GM12878 (cell line): ENCODE data around the gene SLC6A3. TPM values are rescaled to one million over a fixed set of nuclear protein-coding genes. Genes with fewer than 3 reads are reported as not detected.

ENCODE experiments used
- ATAC-seq: fragments of 200-7000 bp; cut with Tn5 transposase; 3 replicates; pipeline ENCODE4 v1.9.1; 2020; ENCODE audit warnings: mild to moderate bottlenecking, moderate library complexity
- BruUV-seq: library from RNA; stranded (reverse); fragments of 400-500 nt; replicated peaks from 2 replicates; lab custom pipeline; 2021; lab: Mats Ljungman, UMichigan
- CTCF ChIA-PET: fragments of 300-600 bp; sonication (Branson Sonifier 250); formaldehyde crosslinking; extraction: SDS; loops from one replicate; lab custom pipeline; 2021; ENCODE audit warnings: inconsistent platforms; lab: Yijun Ruan, JAX
- POLR2A ChIA-PET: fragments of 350-600 bp; formaldehyde crosslinking; extraction: SDS; loops from one replicate; lab custom pipeline; 2021; ENCODE audit warnings: inconsistent platforms; lab: Charles Lee
- RAD21 ChIA-PET: fragments of 300-600 bp; sonication (Branson Sonifier 250); formaldehyde crosslinking; loops from one replicate; lab custom pipeline; 2023; ENCODE audit warnings: antibody characterized with exemption; ENCODE audit not compliant: unreplicated experiment; lab: Charles Lee
- SMC1A ChIA-PET: fragments of 300-600 bp; sonication (Branson Sonifier 250); formaldehyde crosslinking; loops from one replicate; lab custom pipeline; 2023; ENCODE audit not compliant: unreplicated experiment, uncharacterized antibody; lab: Charles Lee
- DNase-seq: peaks from one replicate; pipeline ENCODE4 v3.0.0-alpha.2; 2011; ENCODE audit warnings: low read depth, low spot score
- FAIRE-seq: peaks from 3 replicates; lab custom pipeline; 2011; peaks lifted over from hg19 to GRCh38; lab: Jason Lieb, UNC
- H2AFZ ChIP-seq: 2 replicates; pipeline ENCODE4 v1.6.0; 2011; ENCODE audit warnings: low read depth, low read length, control low read depth; ENCODE audit not compliant: control insufficient read depth
- H3K27ac ChIP-seq: 2 replicates; pipeline ENCODE4 v1.5.1; 2011; ENCODE audit warnings: control low read depth; ENCODE audit not compliant: control insufficient read depth, insufficient read depth
- H3K27me3 ChIP-seq, 2 experiments: replicated peaks in 1 of 2; 2 replicates each; pipeline versions ENCODE4 v1.6.0 to v1.6.1; 2011; ENCODE audit warnings: low read length in 1 of 2; ENCODE audit not compliant: control insufficient read depth in 2 of 2, insufficient read depth in 2 of 2
- H3K36me3 ChIP-seq, 2 experiments: 2 replicates each; pipeline ENCODE4 v1.5.1; 2011; ENCODE audit warnings: low read length in 1 of 2; ENCODE audit not compliant: control insufficient read depth in 2 of 2, insufficient read depth in 2 of 2
- H3K4me1 ChIP-seq: 2 replicates; pipeline ENCODE4 v1.6.1; 2011; ENCODE audit warnings: mild to moderate bottlenecking, low read length, moderate library complexity, mixed read lengths; ENCODE audit not compliant: control insufficient read depth, insufficient read depth
- H3K4me2 ChIP-seq: 2 replicates; pipeline ENCODE4 v1.6.0; 2011; ENCODE audit warnings: control low read depth; ENCODE audit not compliant: control insufficient read depth, insufficient read depth
- H3K4me3 ChIP-seq: fragments of 200-600 bp; sonication (generic); 2 replicates; pipeline ENCODE4 v1.5.1; 2016
- H3K79me2 ChIP-seq: 2 replicates; pipeline ENCODE4 v1.6.0; 2011; ENCODE audit warnings: low read length; ENCODE audit not compliant: control insufficient read depth, insufficient read depth
- H3K9ac ChIP-seq: 2 replicates; pipeline ENCODE4 v1.8.0; 2011; ENCODE audit warnings: low read length, control low read depth, mixed read lengths; ENCODE audit not compliant: control insufficient read depth, insufficient read depth
- H3K9me3 ChIP-seq: replicated peaks from 3 replicates; pipeline ENCODE4 v1.5.1; 2011; ENCODE audit warnings: mild to moderate bottlenecking, low read length; ENCODE audit not compliant: control insufficient read depth, insufficient read depth
- H4K20me1 ChIP-seq: 2 replicates; pipeline ENCODE4 v1.6.0; 2011; ENCODE audit not compliant: control insufficient read depth, insufficient read depth
- CBFB ChIP-seq: IDR thresholded peaks from 2 replicates; pipeline ENCODE4 v1.6.1; 2016; ENCODE audit warnings: antibody characterized with exemption, low read depth
- ESRRA ChIP-seq: IDR thresholded peaks from 2 replicates; pipeline ENCODE4 v1.6.1; 2012; ENCODE audit warnings: mild to moderate bottlenecking, low read length, improper control_type of control experiment
- HDGF ChIP-seq: fragments of 450-650 bp; IDR thresholded peaks from 2 replicates; pipeline ENCODE4 v1.6.1; 2016; ENCODE audit warnings: antibody characterized with exemption
- IKZF1 ChIP-seq: fragments of 450-650 bp; conservative IDR thresholded peaks from 2 replicates; pipeline ENCODE4 v1.6.1; 2017; ENCODE audit warnings: antibody characterized with exemption, mild to moderate bottlenecking
- NFIC ChIP-seq: IDR thresholded peaks from 2 replicates; pipeline ENCODE4 v1.6.1; 2012; ENCODE audit warnings: low read depth, mild to moderate bottlenecking, inconsistent platforms, low read length, moderate library complexity
- RB1 ChIP-seq: fragments of 450-650 bp; formaldehyde crosslinking; IDR thresholded peaks from 2 replicates; pipeline ENCODE4 v1.6.1; 2017; ENCODE audit warnings: mild to moderate bottlenecking, borderline replicate concordance
- RFX5 ChIP-seq: IDR thresholded peaks from 2 replicates; pipeline ENCODE4 v1.6.1; 2011; ENCODE audit warnings: low read depth, low read length, improper control_type of control experiment
- SMAD1 ChIP-seq: fragments of 450-650 bp; IDR thresholded peaks from 2 replicates; pipeline ENCODE4 v1.6.1; 2018; ENCODE audit warnings: mild to moderate bottlenecking, low read depth; ENCODE audit not compliant: partially characterized antibody
- TCF12 ChIP-seq: IDR thresholded peaks from 2 replicates; pipeline ENCODE4 v1.6.1; 2011; ENCODE audit warnings: low read depth, mild to moderate bottlenecking, low read length
- WGBS: methylation state at CpG from one replicate; pipeline ENCODE4 v1.1.6; 2016; ENCODE audit warnings: low lambda C conversion rate; ENCODE audit not compliant: insufficient replicate concordance, insufficient coverage; ENCODE audit errors: missing lambda C conversion rate; 5-methylcytosine and 5-hydroxymethylcytosine counted together
- in situ Hi-C: fragments of 300-500 bp; cut with MboI; formaldehyde crosslinking; loops from 9 replicates; pipeline ENCODE4 v1.14.3; 2018; ENCODE audit warnings: mixed read lengths
- intact Hi-C: fragments of 100-400 bp; cut with micrococcal nuclease; formaldehyde crosslinking; loops from one replicate; pipeline ENCODE4 v1.14.2; 2022; ENCODE audit not compliant: unreplicated experiment
- polyA plus RNA-seq, 11 experiments: library from polyadenylated mRNA; depleted of rRNA in 4 of 11; unstranded in 6 of 11; stranded (reverse) in 5 of 11; fragments of >200 nt; fragmentation: Nextera tagmentation in 4 of 11; fragmentation: Illumina TruSeq in 1 of 11; extraction: Ambion mirVana in 4 of 11; extraction: Trizol in 1 of 11; gene quantifications; 1 replicate in 1 of 11; 2 replicates in 10 of 11; pipeline versions ENCODE4 v1.2.1 to v1.2.3, GENCODE V29; 2011 to 2016; ENCODE audit warnings: inconsistent platforms in 2 of 11, missing spikeins in 2 of 11, low read depth in 1 of 11
- total RNA-seq, 4 experiments: library from RNA; depleted of rRNA in 3 of 4; stranded (reverse); fragments of >200 nt in 3 of 4; fragmentation: Illumina TruSeq in 1 of 4; extraction: Trizol in 1 of 4; gene quantifications; 2 replicates each; pipeline versions ENCODE4 v1.2.1 to v1.2.3, GENCODE V29; 2013 to 2021
- TF ChIP-seq, protein P1 (sequence below): IDR thresholded peaks from 2 replicates; pipeline ENCODE4 v1.6.1; 2011; ENCODE audit warnings: borderline replicate concordance, low read depth, mild to moderate bottlenecking, moderate library complexity, mixed read lengths, low read length; ENCODE audit not compliant: insufficient read depth; ENCODE audit errors: extremely low read length
- TF ChIP-seq, protein P2 (sequence below): IDR thresholded peaks from 2 replicates; pipeline ENCODE4 v1.6.1; 2011; ENCODE audit warnings: borderline replicate concordance, low read depth, mild to moderate bottlenecking, moderate library complexity, low read length; ENCODE audit not compliant: insufficient read depth, poor library complexity, severe bottlenecking
- TF ChIP-seq, protein P3 (sequence below): IDR thresholded peaks from 2 replicates; pipeline ENCODE4 v1.6.1; 2012; ENCODE audit warnings: mild to moderate bottlenecking, low read depth, low read length
- TF ChIP-seq, protein P4 (sequence below): fragments of 450-650 bp; IDR thresholded peaks from 2 replicates; pipeline ENCODE4 v1.6.1; 2018; ENCODE audit warnings: mild to moderate bottlenecking, low read depth, moderate library complexity; ENCODE audit not compliant: partially characterized antibody
- TF ChIP-seq, protein P5 (sequence below): IDR thresholded peaks from 2 replicates; pipeline ENCODE4 v1.6.1; 2011; ENCODE audit warnings: low read depth, mild to moderate bottlenecking, low read length, moderate library complexity, borderline replicate concordance; ENCODE audit errors: extremely low read depth

Gene SLC6A3
- total and polyA plus RNA-seq, 10 of the 15 experiments (the other 5 are each of a cell fraction or from before 2014, with no cell fraction given), result 0.01 TPM; not detected in 9

DNA sequence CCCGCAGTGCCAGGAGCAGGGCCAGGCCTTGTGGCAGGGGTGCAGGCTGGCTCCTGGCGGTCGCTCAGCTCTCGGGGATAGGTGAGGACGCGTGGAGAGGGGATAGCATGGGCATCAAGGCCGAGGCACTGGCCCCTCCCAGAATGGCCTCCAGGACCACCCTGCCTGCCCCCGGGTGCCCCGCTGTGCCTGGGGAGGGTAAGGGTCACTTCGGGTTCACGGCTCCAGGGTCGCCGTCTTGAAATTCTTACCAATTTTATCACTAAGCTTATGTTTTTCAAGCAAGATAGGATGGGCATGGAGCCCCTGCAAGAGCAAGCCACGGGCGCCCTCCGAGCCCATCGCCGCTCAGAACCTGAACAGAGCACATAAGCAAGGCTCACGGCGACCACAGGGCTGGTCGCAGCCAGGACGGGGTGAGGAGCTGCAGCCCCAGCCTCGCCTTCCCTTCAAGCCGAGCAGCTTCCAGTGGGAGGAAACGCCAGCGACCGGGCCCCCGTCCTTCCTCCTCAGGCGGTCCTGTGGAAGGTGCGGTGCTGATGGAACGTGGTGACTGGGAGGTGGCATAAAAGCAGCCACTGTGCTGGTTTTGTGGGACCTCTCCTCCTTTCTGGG lies 86.1 kb downstream of the SLC6A3 start:
- ATAC-seq, result no peak
- no peak for DNase-seq
- ChIA-PET CTCF (no interaction called here), POLR2A (no interaction called here), SMC1A (no interaction called here), RAD21 (interaction anchor here (0.7 kb wide), 1 partner anchor 263 kb away, joined by 4 read pairs; no protein-coding TSS in a partner anchor)
- 63% methylated on average over 30 of the region's 31 CpGs for WGBS
- H3K36me3 ChIP-seq, result no peaks in the 10 kb centered on the region
- H3K27me3 ChIP-seq, result peaks cover 0 to 2% of the 10 kb centered on the region in 2 experiments; a peak in 2 of 4 replicates
- in situ Hi-C loops, result no loop called here
- no peak overlapping the region for H3K27ac ChIP-seq
- H3K79me2 ChIP-seq, result no peaks in the 10 kb centered on the region
- no peak overlapping the region for H2AFZ ChIP-seq
- no peak for FAIRE-seq
- H3K9ac ChIP-seq, result no peak overlapping the region
- H3K9me3 ChIP-seq, result no peaks in the 10 kb centered on the region
- H3K4me2 ChIP-seq, result no peak overlapping the region
- intact Hi-C loops, result no loop called here
- H3K4me1 ChIP-seq, result no peaks in the 10 kb centered on the region
- H3K4me3 ChIP-seq, result no peak overlapping the region
- BruUV-seq, result no TSS peak
- H4K20me1 ChIP-seq, result no peaks in the 10 kb centered on the region
- TF ChIP-seq, protein P1, sequence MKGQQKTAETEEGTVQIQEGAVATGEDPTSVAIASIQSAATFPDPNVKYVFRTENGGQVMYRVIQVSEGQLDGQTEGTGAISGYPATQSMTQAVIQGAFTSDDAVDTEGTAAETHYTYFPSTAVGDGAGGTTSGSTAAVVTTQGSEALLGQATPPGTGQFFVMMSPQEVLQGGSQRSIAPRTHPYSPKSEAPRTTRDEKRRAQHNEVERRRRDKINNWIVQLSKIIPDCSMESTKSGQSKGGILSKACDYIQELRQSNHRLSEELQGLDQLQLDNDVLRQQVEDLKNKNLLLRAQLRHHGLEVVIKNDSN, result no peak
- TF ChIP-seq IKZF1 (no peak), HDGF (no peak), SMAD1 (no peak), TCF12 (no peak), RB1 (no peak), NFIC (no peak), ESRRA (no peak), RFX5 (no peak), CBFB (no peak)
- TF ChIP-seq, protein P2, sequence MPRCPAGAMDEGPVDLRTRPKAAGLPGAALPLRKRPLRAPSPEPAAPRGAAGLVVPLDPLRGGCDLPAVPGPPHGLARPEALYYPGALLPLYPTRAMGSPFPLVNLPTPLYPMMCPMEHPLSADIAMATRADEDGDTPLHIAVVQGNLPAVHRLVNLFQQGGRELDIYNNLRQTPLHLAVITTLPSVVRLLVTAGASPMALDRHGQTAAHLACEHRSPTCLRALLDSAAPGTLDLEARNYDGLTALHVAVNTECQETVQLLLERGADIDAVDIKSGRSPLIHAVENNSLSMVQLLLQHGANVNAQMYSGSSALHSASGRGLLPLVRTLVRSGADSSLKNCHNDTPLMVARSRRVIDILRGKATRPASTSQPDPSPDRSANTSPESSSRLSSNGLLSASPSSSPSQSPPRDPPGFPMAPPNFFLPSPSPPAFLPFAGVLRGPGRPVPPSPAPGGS, result no peak
- TF ChIP-seq, protein P3, sequence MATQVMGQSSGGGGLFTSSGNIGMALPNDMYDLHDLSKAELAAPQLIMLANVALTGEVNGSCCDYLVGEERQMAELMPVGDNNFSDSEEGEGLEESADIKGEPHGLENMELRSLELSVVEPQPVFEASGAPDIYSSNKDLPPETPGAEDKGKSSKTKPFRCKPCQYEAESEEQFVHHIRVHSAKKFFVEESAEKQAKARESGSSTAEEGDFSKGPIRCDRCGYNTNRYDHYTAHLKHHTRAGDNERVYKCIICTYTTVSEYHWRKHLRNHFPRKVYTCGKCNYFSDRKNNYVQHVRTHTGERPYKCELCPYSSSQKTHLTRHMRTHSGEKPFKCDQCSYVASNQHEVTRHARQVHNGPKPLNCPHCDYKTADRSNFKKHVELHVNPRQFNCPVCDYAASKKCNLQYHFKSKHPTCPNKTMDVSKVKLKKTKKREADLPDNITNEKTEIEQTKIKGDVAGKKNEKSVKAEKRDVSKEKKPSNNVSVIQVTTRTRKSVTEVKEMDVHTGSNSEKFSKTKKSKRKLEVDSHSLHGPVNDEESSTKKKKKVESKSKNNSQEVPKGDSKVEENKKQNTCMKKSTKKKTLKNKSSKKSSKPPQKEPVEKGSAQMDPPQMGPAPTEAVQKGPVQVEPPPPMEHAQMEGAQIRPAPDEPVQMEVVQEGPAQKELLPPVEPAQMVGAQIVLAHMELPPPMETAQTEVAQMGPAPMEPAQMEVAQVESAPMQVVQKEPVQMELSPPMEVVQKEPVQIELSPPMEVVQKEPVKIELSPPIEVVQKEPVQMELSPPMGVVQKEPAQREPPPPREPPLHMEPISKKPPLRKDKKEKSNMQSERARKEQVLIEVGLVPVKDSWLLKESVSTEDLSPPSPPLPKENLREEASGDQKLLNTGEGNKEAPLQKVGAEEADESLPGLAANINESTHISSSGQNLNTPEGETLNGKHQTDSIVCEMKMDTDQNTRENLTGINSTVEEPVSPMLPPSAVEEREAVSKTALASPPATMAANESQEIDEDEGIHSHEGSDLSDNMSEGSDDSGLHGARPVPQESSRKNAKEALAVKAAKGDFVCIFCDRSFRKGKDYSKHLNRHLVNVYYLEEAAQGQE, result no peak
- TF ChIP-seq, protein P4, sequence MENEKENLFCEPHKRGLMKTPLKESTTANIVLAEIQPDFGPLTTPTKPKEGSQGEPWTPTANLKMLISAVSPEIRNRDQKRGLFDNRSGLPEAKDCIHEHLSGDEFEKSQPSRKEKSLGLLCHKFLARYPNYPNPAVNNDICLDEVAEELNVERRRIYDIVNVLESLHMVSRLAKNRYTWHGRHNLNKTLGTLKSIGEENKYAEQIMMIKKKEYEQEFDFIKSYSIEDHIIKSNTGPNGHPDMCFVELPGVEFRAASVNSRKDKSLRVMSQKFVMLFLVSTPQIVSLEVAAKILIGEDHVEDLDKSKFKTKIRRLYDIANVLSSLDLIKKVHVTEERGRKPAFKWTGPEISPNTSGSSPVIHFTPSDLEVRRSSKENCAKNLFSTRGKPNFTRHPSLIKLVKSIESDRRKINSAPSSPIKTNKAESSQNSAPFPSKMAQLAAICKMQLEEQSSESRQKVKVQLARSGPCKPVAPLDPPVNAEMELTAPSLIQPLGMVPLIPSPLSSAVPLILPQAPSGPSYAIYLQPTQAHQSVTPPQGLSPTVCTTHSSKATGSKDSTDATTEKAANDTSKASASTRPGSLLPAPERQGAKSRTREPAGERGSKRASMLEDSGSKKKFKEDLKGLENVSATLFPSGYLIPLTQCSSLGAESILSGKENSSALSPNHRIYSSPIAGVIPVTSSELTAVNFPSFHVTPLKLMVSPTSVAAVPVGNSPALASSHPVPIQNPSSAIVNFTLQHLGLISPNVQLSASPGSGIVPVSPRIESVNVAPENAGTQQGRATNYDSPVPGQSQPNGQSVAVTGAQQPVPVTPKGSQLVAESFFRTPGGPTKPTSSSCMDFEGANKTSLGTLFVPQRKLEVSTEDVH, result no peak
- TF ChIP-seq, protein P5, sequence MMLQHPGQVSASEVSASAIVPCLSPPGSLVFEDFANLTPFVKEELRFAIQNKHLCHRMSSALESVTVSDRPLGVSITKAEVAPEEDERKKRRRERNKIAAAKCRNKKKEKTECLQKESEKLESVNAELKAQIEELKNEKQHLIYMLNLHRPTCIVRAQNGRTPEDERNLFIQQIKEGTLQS, result no peak
